Hypothalamus (tissue), 51 donors: ENCODE results near the gene MED15.

Source experiments
- DNase-seq, 51 donors: peaks; one replicate each; lab custom pipeline; 2025; lab: John Stamatoyannopoulos, UW

Gene MED15

DNA sequence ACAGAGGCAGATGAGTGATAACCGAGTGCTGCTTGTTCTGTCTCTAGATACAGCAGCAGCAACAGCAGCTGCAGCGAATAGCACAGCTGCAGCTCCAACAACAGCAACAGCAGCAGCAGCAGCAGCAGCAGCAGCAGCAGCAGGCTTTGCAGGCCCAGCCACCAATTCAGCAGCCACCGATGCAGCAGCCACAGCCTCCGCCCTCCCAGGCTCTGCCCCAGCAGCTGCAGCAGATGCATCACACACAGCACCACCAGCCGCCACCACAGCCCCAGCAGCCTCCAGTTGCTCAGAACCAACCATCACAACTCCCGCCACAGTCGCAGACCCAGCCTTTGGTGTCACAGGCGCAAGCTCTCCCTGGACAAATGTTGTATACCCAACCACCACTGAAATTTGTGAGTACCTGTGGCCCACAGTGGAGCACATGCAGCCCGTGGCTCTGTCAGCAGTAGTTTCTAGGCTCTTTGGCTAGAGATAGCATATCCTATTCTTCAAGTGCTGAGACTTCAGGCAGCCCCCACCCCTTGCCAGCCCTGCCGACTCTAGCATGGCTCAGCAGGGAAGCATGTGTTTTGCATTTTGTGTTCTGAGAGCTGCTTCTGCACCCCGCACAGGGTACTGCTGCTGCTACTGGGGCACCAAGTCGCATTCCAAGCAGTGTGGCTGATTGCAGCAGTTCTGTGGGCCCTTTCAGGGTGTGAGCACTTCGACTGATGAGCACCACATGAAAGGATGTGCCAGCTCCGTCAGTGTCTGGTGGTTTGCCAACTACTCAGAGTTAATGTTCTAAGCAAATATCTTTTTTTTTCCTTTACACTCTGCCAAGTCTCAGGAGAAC, 59.2 kb downstream of the MED15 start:
- DNase-seq = peak in 1 of 51 donors; percentile 16

DNA sequence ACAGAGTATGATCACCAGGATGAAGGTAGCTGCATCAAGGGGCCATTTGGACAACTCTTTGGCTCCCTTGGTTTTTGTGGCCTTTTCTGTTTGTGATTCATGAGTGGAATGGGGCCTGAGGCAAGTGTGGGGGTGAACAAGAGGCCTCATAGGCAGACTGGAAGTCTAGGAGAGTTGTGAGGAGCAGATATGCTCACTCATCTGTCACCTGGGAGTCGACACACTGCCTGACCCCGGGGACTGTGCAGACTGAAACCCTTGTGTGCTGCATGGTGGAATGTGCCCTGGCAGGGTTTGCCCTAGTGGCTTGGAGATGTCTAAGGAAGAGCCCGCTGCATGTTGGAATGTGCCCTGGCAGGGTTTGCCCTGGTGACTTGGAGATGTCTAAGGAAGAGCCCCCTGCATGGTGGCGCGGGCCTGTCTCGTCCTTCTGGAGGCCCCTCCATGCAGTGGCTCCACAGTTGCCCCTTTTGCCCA, 60.0 kb downstream of the MED15 start:
- DNase-seq = no peak

DNA sequence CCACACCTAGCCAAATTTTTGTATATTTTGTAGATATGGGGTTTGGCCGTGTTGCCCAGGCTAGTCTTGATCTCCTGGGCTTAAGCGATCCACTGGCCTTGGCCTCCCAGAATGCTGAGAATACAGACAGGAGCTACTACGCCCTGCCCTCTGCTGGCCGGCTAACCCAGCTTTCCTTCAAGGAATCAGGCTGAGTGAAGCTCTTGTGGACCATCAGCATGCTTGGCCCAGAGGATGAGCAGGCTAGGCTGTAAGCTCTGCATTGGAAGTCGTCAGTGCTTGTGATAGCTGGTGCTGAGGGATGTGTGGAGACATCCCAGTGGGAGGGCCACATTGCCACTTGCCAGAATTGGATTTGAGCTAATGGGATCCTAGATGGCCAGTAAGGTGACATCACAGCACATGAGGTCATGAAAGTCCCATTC, 60.6 kb downstream of the MED15 start:
- peak in 1 of 51 donors; percentile 24 for DNase-seq

DNA sequence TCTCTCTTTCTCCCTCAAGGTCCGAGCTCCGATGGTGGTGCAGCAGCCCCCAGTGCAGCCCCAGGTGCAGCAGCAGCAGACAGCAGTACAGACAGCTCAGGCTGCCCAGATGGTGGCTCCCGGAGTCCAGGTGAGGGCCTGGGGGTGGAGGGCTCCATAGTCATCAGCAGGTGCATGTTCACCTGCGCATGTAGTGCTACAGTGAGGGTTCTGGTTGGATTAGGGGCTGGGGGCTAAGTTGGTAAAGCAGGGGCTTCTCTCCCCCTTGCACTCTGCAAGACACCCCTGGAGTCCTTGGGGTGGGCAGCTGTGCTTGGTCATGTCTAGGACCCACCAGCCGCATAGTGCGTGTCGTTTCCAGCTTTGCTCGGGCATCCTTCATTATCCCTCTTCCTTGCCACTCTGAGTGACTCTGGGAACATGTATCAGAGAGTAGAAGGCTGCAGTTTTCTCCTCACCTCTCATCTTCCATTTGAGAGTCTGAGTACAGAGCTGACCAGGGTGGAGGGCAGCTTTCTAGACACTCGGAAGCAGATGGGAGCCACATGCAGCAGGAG, 61.2 kb downstream of the MED15 start:
- no peak for DNase-seq

DNA sequence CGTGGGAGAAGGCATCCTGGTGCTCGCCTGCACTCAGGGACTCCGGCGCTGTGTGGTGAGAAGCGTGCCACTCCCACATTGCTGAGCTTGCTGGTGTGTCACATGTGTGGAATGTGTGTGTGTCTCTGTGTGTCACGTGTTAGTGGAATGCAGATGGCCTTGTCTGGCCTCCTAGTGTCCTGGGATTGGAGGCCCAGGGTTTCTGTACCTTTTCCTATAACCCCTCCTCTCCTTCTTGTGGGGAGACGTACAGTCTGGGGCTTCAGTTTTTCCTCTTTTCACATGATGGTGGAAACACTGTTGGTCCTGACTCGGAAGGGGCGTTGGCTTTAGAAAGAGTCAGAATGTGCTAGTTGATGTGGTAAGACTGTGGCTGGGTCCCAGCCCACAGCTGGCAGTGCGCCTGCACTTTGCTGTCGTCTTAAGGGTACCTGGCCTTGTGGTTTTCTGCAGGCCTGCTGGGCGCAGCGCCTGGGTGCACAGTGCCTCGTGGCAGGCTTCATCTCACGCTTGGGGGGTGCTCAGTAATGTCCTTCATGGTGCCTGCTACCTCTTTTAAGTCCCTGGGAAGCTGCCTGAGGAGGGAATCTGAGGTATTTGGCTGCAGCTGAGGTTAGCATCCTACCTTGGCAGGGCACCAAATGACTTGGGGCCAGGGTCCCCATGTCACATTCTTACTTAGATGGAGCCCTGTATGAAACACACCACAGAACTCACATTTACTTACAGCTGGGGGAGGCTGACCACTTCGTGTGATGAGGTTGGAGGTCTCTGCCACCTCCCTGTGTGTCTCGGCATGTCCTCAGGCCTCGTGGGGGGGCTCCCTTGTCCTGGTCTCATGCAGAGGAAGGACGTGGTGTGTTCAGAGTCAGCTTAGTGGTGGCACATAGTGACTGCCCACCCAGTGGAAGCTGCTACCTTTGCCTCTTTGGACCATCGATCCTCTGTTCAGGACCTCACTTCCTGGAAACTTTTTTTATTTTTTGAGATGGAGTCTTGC, 61.9 kb downstream of the MED15 start:
- DNase-seq = peak in 1 of 51 donors; percentile 62

DNA sequence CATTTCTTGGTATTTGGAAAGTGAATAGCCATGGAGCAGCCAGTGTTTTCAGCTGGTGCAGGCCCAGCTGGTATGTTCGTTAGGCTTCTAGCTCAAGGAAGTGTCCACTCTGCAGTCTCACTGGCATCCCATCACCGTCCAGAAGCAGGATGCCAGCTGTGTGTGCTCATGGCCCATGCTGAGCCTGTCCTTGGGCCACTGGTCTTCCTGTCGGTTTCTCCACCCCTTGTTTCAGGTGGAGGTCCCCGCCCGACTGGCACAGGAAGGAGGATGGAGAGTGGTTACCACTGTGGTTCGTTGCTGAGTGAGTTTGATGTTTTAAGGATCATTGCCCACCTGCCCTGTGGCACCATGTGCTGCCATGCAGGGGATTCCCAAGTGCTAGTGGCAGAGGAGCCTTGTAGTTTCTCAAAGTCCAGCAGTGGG, 63.7 kb downstream of the MED15 start:
- no peak for DNase-seq

DNA sequence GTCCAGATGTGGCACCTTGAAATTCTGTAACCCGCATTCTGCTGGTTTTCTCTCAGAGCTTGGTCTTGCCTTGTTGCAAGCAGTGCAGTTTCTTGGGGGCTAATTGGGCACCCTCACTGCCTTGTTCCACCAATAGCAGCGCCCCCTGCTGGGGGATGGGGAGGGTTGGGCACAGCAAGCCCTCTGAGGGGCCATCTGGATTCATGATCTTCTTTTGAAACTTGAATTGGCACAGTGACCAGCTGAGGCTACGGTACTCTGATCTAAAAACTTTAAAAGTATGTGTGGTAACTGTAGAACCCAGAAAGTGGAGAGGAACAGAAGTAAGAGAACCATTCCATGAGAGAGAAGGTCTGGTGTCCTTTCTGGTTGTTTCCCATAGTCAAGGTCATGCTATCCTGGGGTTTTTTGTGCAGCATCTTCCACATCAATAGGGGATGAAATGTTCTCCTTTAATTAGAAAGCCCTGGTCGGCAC, 64.2 kb downstream of the MED15 start:
- peak in 1 of 51 donors; percentile 17 for DNase-seq

DNA sequence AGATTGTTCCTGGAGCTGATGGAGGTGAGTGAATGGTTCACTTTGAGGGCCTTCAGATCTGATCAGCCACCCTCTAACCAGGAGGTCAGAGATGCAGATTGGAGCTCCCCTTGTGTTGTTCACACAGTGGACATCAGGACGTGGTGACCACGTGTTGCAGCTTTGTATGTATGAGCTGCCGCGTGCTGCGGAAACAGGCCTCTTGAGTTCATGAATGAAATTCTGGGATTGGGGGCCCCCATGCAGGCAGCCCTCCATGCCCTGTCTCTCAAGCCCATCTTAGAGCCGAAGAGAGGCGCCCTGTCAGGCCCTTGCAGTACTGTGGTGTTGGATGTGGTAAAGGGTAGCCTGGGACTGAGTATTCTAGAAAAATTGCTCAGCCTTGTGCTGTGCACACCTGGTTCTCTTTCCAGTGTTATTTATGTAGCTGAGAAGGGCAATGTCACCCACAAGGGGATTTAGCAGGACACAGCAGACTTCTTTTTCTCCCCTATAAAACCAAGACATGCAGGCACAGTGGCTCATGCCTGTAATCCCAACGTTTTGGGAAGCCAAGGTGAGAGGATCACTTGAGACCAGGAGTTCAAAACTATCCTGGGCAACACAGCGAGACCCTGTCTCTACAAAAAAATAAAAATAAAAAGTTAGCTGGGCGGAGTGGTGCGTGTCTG, 64.9 kb downstream of the MED15 start:
- DNase-seq = no peak

DNA sequence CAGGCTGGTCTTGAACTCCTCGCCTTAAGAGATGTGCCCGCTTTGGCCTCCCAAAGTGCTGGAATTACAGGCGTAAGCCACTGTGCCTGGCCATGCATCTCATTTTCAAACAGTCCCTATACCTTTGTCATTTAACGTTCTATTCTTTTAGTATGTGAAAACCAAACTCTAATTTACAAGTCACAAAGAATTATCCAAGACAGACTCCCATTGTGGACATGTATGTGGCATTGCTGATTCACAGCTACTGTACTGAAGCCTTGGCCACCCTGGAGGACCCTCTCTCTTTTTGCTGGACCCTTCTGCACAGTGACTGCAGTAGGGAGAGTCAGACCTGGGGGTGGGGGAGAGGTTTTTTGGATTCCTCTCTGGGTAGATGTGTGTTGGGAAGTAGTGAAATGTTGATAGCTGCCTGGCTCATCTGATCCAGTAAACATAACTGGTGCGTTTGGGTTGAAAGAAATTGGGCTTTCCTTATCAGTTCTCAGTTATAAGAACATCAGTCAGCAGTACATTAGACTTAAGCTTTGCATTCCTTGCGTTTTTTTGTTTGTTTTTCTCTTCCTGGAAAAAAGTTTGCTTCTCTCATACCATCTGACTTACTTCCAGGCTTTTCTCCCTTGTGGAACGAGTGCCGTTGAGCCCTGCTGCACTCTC, 65.9 kb downstream of the MED15 start:
- no peak for DNase-seq

DNA sequence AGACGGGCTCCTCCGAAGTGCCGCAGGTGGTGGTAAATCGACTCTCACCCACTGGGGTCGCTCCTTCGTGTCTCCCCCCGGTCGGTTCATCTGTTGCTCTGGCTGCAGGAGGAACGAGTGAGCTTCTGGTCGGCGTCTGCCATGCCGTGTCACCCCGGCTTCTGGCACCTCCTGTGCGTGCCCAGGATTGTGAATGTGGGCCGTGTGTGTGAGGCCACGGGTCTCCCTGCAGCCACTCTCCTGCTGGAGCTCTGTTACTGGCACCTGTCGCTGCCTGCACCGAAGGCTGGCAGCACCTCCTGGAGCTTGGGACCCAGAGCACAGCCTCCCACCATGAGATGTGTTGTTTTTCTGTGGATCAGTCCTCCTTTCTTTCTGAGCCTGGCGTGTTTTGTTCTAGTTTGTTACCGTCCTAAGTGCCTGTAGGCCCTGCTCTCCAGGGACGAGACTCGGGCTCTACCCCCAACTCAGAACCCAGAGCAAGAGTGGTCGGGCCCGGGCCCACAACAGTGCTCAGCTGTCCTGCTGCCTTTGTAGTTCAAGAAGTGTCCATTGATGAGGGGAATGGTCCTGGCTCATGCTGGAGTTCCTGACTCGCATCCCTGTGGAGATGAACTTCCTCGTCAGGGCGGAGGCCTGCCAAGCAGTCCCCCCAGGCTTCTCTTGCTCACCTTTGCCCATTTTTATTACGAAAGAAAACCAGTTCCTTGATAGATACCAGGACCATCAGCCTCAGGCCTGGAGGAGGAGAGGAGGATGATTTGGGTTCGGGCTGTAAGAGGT, 66.6 kb downstream of the MED15 start:
- no peak for DNase-seq

DNA sequence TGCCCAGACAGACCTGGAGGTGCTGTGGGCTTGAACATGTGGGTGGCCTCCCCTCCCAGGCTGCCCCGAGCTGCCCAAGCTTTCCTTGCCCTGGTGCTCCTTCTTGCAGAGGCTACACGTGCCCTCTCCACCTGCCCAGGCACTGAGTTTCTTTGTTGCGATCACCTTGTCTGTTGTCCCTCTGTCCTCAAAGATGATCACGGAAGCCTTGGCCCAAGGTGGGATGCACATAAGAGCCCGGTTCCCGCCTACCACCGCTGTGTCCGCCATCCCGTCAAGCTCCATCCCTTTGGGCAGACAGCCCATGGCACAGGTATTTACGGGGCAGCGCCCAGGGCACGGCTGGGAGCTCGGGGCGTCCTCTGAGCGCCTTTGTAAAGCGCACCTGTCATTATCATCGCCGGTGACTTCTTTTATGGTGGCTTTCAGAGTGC, 67.5 kb downstream of the MED15 start:
- DNase-seq = no peak

DNA sequence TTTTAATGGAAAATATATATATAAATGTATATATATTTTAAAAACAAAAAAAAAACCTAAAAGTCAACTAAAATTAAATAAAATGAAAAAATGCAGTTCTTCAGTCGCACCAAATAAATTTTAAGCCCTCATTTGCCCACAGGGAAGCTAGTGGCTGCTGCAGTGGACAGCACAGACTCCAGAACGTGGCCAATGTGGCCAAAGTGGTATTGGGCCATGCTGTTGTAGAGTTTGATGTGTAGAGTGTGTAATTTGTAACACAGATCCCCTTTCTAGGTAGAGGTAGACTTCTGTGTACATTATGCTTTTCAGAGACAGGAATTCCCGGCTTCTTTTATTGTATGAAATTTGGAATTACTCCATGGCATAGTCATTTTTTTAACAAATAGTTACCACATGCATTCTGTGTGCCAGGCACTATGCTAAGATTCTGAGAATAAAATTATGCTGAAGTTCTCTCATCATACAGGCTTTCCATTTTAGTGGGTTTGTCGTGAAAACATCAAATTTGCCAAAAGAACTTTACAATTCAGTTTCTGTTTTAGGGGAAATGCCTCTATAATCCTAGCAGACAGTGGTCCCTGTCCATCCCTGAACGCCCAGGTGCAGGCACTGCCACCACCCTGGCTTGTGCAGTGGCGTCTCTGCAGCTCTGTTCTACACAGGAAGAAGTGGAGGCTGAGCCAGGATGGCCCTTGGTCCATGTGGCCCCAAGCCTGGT, 68.5 kb downstream of the MED15 start:
- no peak for DNase-seq

DNA sequence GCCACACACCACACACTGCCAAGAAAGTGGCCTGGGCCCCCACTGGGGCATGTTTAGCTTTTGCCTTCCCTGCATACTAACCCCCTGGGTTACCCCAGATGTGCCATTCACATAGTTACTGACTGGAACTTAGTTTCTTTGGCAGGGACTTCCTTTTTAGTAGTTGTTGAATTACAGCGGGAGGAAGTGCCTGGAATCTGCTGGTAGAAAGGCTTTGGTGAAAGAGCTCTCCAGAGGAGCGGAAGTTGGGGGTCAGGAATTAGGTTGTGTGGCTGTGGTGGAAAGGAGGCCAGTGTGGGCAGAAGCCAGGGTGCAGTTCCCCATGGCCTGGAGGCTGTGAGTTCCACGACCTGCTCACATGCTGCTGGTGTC, 69.0 kb downstream of the MED15 start:
- DNase-seq = peak in 6 of 51 donors; percentile 19 to 43 (median 26)

DNA sequence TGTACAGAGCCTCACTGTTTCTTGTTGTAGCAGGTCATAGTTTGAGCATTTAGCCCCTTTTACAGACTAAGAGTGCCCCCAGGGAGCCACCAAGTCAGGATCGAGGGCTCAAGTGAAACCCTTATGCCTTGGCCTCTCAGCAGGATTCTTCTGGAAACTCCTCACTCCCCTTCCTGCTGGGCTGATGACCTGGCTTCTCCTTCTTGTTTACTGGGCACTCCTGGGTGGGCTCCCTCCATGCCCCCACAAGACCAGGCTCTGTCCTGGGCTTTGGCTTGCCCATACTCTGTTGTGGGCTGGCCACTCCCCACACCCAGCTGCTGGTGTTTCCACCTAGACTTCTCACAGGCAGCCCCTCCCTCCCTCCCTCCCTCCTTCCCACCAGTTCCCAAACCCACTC, 69.6 kb downstream of the MED15 start:
- DNase-seq = no peak

DNA sequence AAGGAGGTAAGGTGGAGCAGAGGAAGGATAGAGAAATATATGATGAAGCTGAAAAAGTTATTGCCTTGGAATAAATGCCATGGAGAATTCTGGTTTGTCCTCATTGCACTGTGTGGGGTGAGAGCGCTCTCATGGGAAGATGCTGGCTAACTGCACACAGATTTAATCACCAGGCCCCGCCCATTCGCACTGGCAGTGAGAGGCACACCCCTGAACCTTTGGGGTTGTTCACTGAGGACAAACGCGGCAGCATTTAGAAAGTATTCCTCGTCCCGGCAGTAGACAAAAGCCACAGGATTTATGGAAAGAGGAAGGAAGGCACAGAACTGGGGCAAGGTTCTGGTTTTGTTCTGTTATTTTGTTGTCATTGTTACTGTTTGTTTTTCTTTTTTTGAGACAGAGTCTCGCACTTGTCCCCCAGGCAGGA, 70.2 kb downstream of the MED15 start:
- DNase-seq = no peak

DNA sequence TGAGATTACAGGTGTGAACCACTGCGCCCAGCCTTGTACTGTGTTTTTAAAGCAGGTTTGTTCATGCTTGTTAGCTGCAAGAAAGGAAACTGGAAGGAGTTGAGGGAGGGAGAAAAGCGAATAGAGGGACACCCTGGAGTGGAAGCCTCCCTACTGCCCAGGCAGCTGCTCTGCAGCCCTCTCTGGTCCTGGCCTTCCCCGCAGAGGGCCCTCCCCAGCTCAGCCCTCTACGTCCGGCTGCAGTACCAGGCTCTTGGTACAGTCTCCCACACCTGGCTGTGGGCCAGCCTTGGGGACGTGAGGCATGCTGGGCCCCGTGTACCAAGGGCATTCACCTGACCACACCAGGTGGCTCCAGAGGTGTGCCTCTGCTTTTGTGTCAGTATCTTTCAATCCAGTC, 70.8 kb downstream of the MED15 start:
- DNase-seq = no peak

DNA sequence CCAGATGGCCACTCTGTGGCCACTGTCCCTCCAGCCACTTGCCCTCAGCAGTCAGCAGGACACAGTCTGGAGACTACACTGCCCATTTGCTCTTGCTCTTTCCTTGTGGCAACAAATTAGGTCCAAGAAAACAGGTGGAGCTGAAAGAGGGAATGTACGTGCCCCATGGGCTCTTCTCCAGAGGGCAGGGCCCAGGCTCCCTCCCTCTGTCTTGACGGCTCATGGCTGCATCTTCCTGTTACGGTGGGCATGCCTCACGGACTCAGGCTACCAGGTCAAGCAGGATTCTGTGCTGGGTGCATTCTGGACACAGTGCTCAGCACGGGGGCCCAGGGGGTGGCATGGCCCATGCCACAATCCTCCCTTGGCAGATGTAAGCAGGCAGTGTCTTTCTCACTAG, 71.3 kb downstream of the MED15 start:
- no peak for DNase-seq
